SIG-M5 treated with dmso at 0.1 percent for 504 hours (cell line): ENCODE results near the gene CACNA1S.

ENCODE experiments used
- DNase-seq: peaks from one replicate; lab custom pipeline; 2025; ENCODE audit not compliant: unreplicated experiment; lab: John Stamatoyannopoulos, UW

Gene CACNA1S

DNA sequence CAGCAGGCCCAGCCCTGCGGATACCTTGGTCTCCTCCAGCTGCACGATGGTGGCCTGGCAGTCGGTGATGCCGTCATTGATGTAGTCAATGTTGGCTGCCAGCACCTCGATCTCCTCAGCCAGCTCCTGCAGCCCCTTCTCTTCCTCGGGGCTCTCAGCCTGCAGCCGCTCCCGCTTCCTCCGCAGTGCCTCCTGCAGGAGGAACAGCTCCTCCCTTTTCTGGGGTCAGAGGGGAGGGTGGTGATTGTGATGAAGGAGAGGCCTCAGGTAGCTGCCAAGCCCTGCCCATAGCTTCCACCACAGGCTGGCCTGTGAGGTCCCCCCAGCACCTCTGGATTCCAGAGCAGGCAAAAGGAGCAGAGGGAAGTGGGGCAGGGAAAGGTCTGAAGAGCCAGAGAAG, 122.1 kb downstream of the CACNA1S start:
- DNase-seq = no peak
